GM19455 (cell line): Measurements from ENCODE around the gene HCK.

Experiments
- ATAC-seq: cut with Tn5 transposase; IDR thresholded peaks from one replicate; pipeline ENCODE4 v1.9.1; 2021; ENCODE audit not compliant: unreplicated experiment

HCK gene

GRCh38 chr20:32057656-32058184 is 5.7 kb downstream of the HCK start:
- ATAC-seq = no peak

- ATAC-seq = no peak
These were observed 7.1 kb downstream of the HCK start for GRCh38 chr20:32059189-32059588.

- no peak for ATAC-seq
These were observed 10.7 kb downstream of the HCK start for GRCh38 chr20:32062776-32063170.

- no peak for ATAC-seq
These were observed 11.7 kb downstream of the HCK start for GRCh38 chr20:32063695-32064094.

- no peak for ATAC-seq
These were observed 12.6 kb downstream of the HCK start for GRCh38 chr20:32064667-32065066.

GRCh38 chr20:32067234-32067821 is 15.3 kb downstream of the HCK start:
- ATAC-seq = no peak

- ATAC-seq = no peak
These were observed 16.1 kb downstream of the HCK start for GRCh38 chr20:32068174-32068573.

GRCh38 chr20:32069711-32070110 is 17.7 kb downstream of the HCK start:
- no peak for ATAC-seq

GRCh38 chr20:32070282-32070681 is 18.2 kb downstream of the HCK start:
- no peak for ATAC-seq

GRCh38 chr20:32070690-32071213 is 18.7 kb downstream of the HCK start:
- ATAC-seq = no peak

GRCh38 chr20:32071395-32072167 is 19.5 kb downstream of the HCK start:
- no peak for ATAC-seq

GRCh38 chr20:32072168-32072750 is 20.2 kb downstream of the HCK start:
- ATAC-seq = no peak

GRCh38 chr20:32075534-32075933 is 23.5 kb downstream of the HCK start:
- no peak for ATAC-seq

GRCh38 chr20:32077190-32077589 is 25.1 kb downstream of the HCK start:
- no peak for ATAC-seq

- no peak for ATAC-seq
These were observed 26.3 kb downstream of the HCK start for GRCh38 chr20:32078322-32078721.

- ATAC-seq = no peak
These were observed 26.7 kb downstream of the HCK start for GRCh38 chr20:32078791-32079190.

- no peak for ATAC-seq
These were observed 27.6 kb downstream of the HCK start for GRCh38 chr20:32079655-32080109.

- ATAC-seq = no peak
These were observed 28.7 kb downstream of the HCK start for GRCh38 chr20:32080783-32081182.

- ATAC-seq = no peak
These were observed 31.4 kb downstream of the HCK start for GRCh38 chr20:32083469-32083868.

GRCh38 chr20:32087070-32087469 is 35.0 kb downstream of the HCK start:
- no peak for ATAC-seq

GRCh38 chr20:32088759-32089158 is 36.7 kb downstream of the HCK start:
- ATAC-seq = no peak
